GM19239 (cell line): ENCODE data around the gene USF2.

Experiments used
- DNase-seq: peaks from one replicate; pipeline ENCODE4 v3.0.0; 2011; ENCODE audit warnings: low spot score; ENCODE audit not compliant: insufficient read length
- FAIRE-seq: peaks from 2 replicates; lab custom pipeline; 2011; peaks lifted over from hg19 to GRCh38; lab: Jason Lieb, UNC

The USF2 gene

DNA sequence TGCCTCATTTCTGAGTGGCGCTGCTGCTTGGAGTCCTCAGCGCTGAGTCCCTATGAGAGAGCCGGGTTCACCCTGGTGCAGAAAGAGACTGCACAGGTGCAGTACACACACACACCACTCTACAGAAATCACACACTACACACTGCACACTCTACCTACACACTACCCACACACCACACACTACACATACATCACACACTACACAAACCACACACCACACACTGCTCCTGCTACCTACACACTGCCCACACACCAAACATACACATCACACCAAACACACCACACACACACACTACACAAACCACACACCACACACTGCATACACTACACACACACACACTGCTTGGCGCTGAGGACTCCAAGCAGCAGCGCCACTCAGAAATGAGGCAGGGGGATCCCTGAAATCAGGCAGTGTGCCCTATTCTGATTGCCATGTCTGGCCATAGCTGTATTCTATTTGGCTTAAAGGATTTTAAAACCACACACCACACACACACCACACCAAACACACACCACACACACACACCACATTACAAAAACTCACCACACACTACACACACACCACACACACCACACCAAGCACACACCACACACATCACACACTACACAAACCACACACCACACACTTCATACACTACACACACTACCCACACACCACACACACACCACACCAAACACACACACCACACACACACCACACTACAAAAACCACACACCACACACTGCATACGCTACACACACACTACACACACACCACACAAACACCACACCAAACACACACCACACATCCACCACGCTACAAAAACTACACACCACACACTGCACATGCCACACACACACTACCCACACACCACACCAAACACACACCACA lies 28.1 kb downstream of the USF2 start:
- no peak for DNase-seq
- FAIRE-seq: peak; percentile 74

DNA sequence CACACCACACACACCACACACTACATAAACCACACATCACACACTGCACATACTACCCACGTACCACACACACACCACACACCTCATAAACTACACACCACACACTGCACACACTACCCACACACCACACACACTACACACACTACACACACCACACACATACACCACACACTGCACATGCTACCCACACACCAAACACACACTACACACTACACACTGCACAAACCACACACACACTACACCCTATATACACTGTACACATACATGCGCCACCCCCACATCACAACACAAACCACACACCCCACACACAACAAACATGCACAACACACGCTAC lies 28.7 kb downstream of the USF2 start:
- FAIRE-seq (no peak), DNase-seq (no peak)

DNA sequence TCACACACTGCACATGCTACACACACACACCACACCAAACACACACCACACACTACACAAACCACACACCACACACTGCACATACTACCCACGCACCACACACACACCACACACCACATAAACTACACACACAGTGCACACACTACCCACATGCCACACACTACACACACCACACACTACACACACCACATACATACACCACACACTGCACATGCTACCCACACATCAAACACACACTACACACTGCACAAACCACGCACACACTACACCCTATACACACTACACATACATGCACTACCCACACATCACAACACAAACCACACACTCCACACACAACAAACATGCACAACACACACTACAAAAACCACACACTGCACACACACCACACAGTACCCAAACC lies 29.2 kb downstream of the USF2 start:
- FAIRE-seq: no peak
- DNase-seq: no peak

DNA sequence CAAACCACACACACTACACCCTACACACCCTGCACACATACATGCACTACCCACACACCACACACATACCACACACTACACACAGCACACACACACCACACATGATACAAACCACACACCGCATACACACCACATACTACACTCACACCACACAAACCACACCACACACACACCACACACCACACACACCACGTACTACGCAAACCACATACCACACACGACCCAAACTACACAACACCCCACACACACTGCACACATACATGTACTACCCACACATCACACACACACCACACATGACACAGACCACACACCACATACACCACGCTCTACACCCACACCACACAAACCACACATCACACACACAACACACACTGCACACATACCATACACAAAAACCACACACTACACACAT lies 29.8 kb downstream of the USF2 start:
- DNase-seq: no peak
- no peak for FAIRE-seq

DNA sequence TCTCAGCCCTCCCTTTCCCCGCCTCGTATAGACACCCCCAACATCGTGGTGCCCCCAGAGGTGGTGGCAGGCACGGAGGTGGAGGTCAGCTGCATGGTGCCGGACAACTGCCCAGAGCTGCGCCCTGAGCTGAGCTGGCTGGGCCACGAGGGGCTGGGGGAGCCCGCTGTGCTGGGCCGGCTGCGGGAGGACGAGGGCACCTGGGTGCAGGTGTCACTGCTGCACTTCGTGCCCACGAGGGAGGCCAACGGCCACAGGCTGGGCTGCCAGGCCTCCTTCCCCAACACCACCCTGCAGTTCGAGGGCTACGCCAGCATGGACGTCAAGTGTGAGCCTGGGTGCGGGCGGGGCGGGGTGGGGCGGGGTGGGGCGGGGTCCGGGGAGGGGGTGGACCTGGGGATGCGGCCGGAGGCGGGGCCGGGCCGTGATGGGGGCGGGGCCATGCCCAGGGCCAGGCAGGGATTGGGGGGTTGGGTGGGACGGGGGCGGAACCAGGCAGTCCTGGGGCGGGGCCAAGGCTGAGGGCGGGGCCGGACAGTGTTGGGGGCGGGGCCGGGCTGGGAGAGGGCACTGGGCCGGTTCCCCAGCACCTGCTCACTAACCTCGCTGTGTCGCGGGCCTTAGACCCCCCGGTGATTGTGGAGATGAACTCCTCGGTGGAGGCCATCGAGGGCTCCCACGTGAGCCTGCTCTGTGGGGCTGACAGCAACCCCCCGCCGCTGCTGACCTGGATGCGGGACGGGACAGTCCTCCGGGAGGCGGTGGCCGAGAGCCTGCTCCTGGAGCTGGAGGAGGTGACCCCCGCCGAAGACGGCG lies 31.0 kb downstream of the USF2 start:
- DNase-seq (no peak), FAIRE-seq (no peak)

DNA sequence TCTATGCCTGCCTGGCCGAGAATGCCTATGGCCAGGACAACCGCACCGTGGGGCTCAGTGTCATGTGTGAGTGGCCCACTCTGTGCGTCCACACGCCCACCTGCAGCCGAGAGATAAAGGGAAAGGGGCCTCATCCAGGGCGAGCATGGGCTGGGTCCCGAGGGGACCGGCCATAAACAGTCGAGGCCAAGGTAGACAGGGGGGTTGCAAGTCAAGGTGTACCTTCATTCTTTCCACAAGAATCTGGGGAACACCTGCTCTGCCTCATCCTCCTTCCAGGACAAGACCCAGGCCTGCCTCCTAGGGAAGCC lies 31.5 kb downstream of the USF2 start:
- FAIRE-seq (no peak), DNase-seq (no peak)

DNA sequence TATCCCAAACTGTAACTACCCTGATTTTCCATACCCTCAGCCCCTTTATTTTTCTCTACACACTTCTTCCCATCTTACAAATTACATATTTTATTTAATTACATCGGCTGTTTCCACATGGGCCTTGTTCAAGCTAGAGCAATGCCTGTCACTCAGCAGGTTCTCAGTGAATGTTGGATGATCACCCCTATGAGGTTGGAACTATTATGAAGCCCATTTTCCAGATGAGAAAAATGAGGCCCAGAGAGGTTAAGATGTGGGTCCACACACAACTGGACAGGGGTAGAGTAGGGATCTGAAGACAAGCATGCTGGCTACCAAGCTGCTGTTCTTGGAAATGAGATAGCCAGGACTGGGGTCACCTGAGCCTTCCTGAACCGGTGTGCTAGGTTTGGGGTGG lies 33.2 kb downstream of the USF2 start:
- DNase-seq (no peak), FAIRE-seq (no peak)

DNA sequence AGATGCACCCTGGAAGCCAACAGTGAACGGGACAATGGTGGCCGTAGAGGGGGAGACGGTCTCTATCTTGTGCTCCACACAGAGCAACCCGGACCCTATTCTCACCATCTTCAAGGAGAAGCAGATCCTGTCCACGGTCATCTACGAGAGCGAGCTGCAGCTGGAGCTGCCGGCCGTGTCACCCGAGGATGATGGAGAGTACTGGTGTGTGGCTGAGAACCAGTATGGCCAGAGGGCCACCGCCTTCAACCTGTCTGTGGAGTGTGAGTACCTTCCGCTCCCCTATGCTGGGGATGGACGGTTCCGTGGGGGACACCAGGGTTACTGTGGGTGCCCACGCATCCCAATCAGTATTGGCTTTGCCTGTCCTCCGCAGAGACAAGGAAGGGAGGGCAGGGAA lies 33.7 kb downstream of the USF2 start:
- DNase-seq: no peak
- FAIRE-seq: no peak

DNA sequence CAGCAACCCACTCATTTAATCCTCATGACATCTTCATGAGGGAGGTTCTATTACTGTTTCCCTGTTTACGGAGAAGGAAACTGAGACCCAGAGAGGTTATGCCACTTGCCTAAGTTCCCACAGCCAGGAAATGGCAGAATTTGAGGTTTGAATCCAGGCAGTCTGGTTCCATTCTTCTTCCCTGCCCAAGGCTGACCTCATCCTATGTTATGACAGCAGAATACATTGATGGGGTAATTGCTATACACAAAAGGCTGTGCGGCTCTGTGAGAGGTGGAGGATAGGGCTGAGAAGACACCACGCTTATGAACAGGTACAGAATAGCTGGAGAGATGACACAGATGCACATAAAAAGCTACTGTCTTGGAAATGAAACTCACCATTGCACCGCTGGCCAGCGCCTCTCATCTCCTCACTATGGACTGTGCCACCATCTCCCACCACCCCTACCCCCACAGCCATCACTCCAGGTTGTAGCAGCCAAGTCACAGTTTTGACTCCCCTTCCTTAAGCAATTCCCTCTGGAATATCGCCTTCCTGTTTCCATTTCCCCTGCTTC lies 34.7 kb downstream of the USF2 start:
- FAIRE-seq (no peak), DNase-seq (no peak)

DNA sequence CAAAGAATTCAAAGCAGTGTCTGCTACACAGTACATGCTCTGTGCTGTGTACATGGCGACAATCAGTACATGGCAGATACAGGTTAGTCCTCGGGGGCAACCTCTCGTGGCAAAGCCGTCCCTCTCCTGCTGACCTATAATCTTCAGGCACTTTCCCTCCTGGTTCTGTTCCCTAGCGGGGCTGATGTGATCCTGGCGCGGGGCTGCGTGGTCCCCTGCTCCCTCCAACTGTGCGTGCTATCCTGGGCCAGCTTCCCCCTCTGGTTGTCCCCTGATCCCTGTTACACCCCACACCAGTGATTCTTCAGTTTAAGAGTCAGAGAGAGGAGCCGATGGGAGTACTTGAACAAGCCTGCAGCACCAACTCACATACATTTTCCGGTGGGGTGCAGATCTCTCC lies 35.3 kb downstream of the USF2 start:
- DNase-seq (no peak), FAIRE-seq (no peak)

DNA sequence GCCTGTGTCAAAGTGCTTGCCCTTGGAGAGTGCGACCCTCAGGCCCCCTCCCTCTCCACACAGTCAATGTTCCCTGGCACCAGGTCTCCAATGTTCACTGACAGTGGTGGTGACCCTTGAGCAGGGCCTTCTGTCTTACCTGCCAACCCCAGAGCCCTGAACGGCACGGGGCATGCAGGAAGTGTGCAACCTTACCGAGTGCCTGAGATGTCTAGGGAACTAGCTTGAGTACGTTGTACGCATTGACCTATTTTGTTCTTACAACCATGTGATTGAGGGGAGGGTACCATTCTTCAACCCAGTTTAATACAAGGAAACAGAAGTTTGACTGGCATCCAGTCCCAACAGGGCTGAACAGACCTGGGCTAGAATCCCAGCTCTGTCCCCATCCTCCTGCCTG lies 36.4 kb downstream of the USF2 start:
- FAIRE-seq (no peak), DNase-seq (no peak)

DNA sequence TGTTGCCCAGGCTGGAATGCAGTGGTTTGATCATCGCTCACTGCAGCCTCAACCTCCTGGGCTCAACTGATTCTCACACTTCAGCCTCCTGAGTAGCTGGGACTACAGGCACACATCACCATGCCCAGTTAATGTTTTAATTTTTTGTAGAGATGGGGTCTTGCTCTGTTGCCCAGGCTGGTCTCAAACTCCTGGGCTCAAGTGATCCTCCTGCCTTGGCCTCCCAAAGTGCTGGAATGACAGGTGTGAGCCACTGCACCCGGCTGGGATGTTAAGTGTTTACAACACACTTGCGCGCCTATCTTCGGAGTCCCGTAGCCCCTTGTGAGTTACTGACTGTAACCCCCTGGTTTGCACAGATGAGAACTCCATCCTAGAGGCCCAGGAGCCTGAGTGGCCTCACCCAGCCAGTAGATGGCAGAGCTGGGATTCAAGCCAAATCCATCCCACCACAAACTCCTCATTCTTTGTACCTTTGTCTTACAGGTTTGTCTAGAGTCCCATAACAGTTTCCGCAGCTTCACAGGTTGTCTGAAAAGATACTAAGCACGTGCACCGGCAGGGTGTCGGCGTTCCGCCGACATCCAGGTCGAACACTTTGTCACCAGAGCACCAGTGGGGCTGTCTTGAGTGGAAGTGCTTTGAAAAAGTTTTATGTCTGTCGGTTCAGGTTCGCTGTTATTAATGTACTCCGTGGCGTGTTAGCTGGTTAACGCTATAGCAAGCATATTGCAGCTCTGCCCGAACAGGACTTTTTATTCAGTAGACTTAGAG lies 37.9 kb downstream of the USF2 start:
- FAIRE-seq: peak; percentile 83
- DNase-seq: peak; percentile 59

DNA sequence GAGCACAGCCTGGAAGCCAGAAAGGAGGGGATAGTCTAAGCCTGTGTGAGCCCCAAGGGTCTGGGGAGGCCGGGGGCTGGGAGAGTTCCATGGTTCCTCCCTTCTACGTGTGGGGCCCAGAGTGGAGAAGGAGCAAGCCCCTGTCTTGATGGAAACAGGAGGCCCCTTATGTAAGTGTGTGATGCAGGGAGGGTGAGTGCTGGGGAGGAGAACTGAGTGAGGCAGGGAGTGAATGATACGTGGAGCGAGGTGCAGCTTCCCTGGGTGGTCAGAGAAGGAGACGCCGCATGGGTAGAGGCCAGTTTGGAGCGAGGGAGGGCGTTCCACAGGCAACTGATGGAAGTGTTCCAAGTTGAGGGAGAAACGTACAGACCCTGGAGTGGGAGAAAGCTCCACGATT lies 39.2 kb downstream of the USF2 start:
- DNase-seq: no peak
- no peak for FAIRE-seq

DNA sequence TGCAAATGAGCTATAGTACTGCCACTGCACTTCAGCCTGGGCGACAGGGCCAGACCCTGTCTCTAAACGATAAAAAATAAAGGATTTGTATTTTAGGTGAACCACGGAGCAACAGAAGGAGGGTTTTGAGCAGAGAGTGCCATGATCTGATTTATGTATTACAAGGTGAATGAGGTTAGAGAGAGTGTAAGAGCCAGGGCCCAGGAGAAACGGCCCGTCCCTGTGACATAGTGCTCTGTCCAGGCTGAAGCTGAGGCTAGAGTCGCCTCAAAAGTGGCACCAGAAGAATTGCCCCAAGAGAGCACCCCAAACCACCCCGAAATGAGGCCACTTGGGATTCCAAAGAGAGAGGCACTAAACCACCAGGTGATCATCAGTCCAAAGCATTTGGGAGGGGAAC lies 40.1 kb downstream of the USF2 start:
- DNase-seq (no peak), FAIRE-seq (no peak)

DNA sequence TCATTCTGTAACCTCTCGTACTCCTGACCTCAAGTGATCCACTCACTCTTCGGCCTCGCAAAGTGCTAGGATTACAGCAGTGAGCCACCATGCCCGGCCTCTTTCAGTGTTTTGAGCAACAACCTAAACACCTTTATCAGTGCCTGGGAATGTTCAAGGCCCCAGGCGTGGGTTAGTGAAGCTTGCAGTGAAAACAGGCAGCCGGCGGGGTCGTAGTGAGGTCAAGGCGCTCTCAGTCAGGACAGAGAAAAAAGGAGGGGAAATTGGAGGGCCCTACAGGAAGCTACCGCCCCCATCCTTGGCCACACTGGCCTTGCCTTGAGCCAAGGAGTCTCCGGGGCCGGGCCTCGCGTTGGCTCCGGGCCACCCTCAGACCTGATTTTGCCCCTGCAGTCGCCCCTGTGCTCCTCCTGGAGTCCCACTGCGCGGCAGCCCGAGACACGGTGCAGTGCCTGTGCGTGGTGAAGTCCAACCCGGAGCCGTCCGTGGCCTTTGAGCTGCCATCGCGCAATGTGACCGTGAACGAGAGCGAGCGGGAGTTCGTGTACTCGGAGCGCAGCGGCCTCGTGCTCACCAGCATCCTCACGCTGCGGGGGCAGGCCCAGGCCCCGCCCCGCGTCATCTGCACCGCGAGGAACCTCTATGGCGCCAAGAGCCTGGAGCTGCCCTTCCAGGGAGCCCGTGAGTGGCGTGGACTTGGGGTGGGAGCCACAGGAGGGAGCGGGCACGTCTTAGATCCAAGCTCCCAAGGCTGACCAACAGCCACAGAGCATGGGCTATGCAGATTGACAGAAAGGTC lies 40.9 kb downstream of the USF2 start:
- FAIRE-seq: no peak
- no peak for DNase-seq

DNA sequence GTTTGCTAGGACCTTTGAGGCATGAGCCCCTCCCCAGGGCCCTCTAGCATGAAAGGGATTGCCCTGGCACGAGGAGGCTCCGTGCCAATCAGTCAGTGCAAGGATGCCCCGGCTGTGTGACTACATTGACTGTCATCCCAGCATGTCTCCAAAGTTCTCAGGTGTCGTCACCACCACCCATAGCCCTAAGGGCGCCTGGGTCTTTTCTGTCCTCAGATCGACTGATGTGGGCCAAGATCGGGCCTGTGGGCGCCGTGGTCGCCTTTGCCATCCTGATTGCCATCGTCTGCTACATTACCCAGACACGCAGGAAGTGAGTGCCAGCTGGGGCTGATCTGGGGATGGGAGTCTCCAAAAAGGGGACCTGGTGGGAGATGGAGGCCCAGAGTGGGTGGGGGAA lies 41.6 kb downstream of the USF2 start:
- DNase-seq: no peak
- no peak for FAIRE-seq

DNA sequence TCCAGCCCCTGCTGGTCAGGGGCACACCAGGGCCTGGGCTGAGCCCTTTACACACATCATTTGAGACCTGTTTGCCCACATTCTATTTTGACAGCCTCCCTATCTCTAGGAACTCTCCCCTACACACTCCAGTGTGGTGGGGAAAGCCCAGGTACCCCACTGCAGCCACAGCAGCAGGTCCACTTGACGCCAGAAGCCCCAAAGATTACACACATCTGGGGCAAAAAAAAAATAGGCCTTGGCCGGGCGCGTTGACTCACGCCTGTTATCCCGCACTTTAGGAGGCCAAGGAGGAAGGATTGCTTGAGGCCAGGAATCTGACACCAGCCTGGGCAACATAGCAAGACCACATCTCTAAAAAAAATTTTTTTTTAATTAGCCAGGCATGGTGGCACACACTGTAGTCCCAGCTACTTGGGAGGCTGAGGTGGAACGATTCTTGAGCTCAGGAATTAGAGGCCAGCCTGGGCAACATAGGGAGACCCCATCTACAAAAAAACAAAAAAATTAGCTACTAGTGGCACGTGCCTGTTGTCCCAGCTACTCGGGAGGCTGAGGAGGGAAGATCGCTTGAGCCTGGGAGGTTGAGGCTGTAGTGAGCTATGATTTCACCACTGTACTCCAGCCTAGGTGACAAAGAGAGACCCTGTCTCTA lies 42.2 kb downstream of the USF2 start:
- DNase-seq: no peak
- no peak for FAIRE-seq

DNA sequence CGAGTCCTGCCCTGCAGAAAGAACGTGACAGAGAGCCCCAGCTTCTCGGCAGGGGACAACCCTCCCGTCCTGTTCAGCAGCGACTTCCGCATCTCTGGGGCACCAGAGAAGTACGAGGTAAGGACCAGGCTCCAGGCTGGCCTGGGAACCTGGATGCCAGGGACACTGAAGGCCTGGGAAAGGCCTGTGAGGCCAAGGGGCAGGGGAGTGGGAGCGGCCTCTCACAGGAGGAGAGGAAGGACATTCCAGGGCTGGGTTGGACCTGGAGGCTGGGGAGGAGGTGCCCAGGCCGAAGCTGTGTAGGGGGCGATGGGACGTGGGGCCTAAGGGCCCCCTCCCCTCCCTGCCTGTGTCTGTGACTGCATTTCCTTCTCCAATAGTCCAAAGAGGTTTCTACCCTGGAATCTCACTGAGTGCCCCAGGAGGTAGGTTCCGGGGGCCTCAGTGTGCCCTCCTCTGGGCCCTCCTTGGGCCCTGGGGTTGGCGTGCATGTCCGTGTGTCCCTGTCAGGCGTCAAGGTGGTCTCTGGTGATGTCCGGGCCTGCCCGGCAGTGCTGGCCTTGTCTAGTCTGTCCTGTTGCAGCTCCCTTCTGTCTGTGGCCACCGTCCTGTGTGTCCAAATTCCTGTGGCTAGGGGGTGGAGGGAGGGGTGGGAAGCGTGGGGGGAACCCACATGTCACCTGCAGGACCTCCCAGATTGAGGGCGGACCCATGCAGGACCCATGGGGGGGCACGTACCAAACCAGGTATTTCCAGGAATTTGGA lies 43.3 kb downstream of the USF2 start:
- DNase-seq: no peak
- FAIRE-seq: no peak

DNA sequence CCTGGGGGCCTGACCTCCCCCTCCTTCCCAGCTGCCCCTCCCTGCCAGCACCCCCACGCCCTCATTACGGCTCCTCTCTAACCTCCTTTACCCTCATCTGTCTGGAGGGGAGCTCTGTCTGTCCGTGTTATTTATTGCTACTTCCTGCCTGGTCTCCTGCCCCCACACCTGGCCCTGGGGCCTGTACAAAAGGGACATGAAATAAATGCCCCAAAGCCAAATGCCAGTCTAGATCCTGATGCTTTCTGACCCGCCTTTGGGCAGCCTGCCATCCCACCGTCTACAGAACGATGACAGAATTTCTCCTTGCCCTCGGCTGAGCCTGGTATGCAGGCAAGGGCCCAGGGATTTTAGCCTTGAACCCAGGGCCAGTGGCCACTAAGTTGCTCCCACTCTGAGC lies 44.8 kb downstream of the USF2 start:
- DNase-seq: no peak
- FAIRE-seq: no peak
